Neural progenitor cell (in vitro differentiated cells): ENCODE results near the gene HVCN1.

Experiments
- CTCF ChIP-seq: fragments of 200-600 bp; sonication (generic); IDR thresholded peaks from 2 replicates; pipeline ENCODE4 v1.5.1; 2017; ENCODE audit warnings: antibody characterized with exemption, mild to moderate bottlenecking
- EZH2 ChIP-seq: fragments of 200-600 bp; sonication (generic); IDR thresholded peaks from 2 replicates; pipeline ENCODE4 v1.6.1; 2017; ENCODE audit warnings: antibody characterized with exemption, mild to moderate bottlenecking, moderate library complexity
- EZH2phosphoT487 ChIP-seq: fragments of 200-600 bp; sonication (generic); IDR thresholded peaks from 2 replicates; pipeline ENCODE4 v1.6.1; 2017; ENCODE audit warnings: antibody characterized with exemption

- TF ChIP-seq CTCF, result no peak
- TF ChIP-seq EZH2, result no peak
- no peak for TF ChIP-seq EZH2phosphoT487
Measured at GRCh38 chr12:110599334-110599733, 89.6 kb downstream of the HVCN1 start.
